ENCODE measurements around the gene CALB2.

- no peak for TF ChIP-seq CTCF (conservative IDR thresholded peaks at IDR 0.05; ENCODE audit: low read length)
- no peak for TF ChIP-seq EZH2phosphoT487 (IDR thresholded peaks at IDR 0.05; ENCODE audit: borderline replicate concordance, low read depth, low read length)
Observed at GRCh38 chr16:71348262-71349085, 10.0 kb upstream of the CALB2 start.
